CD4-positive, alpha-beta T cell treated with Interferon gamma for 1 hour (primary cell): ENCODE results near the gene CFAP97D2.
"Not testable (repeated sequence)": the region's sequence is repeated elsewhere in the genome, so short reads cannot be mapped to it uniquely, and the experiment has no call there.

Experiments used
- DNase-seq: peaks from one replicate; pipeline ENCODE4 v3.0.0-alpha.2; 2020

The CFAP97D2 gene

GRCh38 chr13:114143806-114144605, 35.1 kb upstream of the CFAP97D2 start:
- peak; percentile 60 for DNase-seq

DNA sequence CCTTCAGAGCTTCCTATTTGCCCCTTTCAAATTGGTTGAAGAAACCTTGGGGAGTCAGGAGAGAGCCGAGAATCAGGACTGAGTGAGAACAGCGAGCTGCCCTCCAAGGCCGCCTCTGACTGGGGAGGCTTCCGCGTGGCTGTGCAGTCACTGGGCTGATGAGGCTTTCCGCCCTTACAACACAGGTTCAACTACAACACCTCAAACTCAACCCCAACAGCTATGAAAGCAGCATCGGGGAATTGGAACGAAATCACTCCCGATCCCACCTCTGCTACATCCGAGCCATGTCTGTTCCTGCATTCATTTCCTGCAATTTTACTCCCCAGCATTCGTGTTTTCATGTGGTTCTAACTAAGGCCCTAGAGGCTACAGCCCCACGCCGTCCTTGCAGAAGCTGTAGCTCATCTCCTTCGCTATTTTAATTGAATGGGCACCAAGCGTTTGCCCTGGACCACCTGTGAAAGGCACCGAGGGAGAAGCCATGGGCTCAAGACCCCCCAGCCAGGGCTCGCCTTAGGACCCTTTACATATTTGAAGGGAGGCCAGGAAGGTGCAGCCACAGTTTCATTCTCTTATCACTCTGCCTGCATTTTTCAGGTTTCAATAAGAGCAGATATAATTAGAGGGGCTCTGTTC, 34.3 kb upstream of the CFAP97D2 start:
- no peak for DNase-seq

DNA sequence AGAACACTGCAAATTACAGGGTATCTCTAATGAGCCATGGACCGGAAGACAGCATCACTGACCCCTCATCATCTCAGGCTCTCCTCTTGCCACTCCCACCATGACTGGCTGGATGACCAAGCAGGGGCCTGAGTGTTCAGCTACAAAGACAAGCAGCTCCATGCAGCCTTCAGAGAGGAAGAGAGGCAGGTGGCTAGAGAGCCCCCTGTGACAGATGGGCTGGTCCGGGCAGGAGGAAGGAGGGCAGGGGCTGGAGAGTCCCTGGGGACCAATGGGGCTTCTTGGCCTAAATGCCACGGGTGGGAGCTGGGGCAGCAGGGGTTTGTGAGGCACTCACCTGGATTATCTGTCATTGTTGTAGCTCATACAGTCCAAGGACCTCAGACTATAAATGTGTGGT, 33.8 kb upstream of the CFAP97D2 start:
- no peak for DNase-seq

DNA sequence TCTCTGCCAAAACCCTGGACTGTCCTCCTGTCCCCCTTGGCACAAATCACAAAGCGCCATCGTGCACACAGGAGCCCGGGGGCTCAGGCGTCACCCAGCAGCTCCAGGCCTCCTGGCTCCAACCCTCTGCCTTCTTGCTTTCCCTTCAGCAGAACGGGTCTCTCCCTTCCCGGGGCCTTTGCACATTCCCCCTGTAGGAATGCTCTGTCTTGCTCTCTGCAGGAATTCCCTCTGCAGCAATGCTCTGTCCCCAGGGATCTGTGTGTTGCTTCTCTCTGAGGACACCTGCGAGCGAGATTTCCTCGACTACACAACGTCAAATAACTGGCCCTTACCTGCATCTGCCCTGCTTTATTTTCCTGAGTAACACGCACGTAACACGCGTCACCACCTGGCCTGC, 33.3 kb upstream of the CFAP97D2 start:
- no peak for DNase-seq

DNA sequence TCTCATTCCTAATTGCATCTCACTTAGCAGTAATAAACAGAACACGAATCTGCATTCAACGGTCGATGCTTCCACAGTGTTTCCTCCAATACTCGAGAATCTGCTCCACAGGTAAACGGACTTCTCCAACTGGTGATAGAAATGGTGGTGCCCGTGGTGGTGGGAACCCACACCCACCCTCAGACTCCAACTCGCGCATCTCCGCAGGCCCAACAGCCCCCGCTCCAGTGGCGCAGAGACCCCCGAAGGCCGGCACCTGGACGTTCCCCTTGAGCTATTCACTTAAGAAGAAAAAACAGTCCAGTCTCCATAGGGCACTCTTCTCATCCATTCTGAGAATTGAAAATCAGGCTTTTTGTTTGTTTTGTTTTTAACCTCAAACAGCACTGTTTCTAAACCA, 32.9 kb upstream of the CFAP97D2 start:
- DNase-seq, result no peak

- DNase-seq, result no peak
These were observed 32.4 kb upstream of the CFAP97D2 start for GRCh38 chr13:114146629-114147028.

- no peak for DNase-seq
These were observed 31.1 kb upstream of the CFAP97D2 start for GRCh38 chr13:114147803-114148520.

DNA sequence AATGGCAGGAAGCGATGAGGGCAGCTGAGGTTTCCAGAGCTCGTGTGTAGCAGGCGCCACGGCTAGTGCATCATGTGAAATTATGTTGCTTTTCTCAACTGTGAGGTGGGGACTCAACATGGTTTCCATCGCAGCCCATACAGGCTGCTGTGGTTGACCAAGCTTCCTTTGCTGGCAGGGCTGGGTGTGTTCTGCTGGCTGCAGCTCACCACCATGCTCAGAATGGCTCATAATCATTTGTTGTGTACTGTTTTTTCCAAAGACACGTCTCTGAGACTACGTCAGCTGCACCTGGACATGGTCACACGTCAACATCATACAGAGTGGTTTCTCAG, 30.6 kb upstream of the CFAP97D2 start:
- DNase-seq, result peak; percentile 91

DNA sequence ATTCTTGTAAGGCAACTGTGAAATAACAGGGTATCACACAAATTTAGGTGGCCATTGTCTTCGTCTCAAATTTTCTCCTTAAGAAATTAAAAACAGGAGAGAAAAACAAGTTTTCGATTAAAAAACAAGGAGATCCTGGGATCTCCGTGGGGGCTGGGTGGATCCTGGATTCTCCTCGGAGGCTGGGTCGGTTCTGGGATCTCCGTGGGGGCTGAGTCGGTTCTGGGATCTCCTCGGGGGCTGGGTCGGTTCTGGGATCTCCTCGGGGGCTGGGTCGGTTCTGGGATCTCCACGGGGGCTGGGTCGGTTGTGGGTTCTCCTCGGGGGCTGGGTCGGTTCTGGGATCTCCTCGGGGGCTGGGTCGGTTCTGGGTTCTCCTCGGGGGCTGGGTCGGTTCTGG, 30.2 kb upstream of the CFAP97D2 start:
- DNase-seq, result not testable (repeated sequence)

DNA sequence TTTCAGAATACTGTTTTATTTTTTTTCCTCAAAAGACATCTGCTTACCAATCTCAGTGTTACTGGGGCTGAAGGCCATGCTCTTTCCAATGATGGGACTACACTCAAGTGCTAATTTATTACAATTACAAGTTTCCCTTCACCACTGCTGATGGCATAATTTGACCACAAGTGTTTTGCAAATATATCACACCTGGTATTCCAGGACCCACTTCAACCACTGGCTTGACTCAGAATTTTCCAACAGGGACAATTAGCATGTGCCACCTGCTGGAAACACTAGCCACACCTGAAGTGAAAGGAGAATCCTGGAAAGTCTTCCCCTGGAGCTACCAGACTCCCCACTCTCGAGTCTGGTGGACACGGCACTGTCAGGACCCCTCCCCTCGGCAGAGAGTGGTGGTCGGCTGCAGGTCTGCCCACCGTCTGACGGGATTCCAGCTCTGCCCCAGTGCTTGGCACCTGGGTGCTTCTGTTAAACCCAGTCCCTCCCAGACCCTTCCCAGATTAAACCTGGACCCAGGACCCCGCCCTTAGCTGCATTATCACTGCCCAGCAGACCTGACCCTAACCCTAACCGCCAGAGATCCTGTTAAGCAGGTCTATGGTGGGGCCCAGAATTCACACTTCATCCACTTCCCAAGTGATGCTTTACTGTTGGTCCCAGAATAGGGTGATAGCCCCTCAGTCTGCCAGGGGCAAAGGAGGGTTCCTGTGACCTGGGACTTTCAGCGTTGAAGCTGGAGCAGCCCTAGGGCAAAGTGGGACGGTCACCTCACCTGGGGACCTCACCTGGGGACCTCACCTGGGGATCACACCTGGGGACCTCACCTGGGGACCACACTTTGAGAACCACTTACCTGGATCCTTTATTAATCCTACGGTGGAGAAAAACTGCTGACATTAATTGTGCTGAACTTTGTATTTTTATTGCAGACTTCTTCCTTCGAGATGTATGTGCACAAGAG, 29.0 kb upstream of the CFAP97D2 start:
- no peak for DNase-seq

DNA sequence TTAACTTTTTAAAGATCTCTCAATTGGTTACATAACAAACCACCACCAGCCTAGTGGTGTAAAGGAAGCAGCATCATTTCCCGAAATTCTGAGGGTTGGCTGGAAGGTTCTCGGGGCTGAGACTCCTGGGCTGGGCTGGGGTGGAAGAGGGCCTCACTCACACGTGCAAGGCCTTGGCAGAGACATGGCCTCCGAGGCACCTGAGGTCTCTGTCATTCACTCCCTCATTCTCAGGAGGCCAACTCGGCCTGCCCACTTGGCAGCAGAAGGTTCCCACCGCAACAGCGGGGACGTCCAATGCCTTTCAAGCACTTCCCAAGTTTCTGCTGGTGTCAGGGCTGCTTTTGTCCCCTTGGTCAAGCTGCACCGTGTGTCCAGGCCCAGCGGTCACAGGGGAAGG, 28.0 kb upstream of the CFAP97D2 start:
- DNase-seq, result peak; percentile 62

- DNase-seq, result peak; percentile 54
These were observed 27.3 kb upstream of the CFAP97D2 start for GRCh38 chr13:114151565-114152284.

DNA sequence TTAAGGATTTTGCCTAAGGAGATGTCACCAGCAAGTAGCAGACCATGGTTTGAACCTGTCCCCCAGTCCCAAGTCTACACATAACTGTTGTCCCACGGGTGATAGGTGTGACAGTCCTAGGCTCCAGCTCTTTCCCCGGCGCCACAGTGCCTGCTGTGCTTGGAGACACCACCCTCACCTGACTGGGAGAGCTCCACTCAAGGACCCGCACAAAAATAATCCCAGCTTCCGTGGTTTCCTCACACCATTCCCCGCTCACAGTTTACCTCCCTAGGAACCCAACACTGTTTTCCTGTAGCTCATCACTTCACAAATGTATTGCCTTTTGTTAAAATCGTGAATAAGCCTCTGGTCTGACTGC, 26.8 kb upstream of the CFAP97D2 start:
- DNase-seq, result no peak

DNA sequence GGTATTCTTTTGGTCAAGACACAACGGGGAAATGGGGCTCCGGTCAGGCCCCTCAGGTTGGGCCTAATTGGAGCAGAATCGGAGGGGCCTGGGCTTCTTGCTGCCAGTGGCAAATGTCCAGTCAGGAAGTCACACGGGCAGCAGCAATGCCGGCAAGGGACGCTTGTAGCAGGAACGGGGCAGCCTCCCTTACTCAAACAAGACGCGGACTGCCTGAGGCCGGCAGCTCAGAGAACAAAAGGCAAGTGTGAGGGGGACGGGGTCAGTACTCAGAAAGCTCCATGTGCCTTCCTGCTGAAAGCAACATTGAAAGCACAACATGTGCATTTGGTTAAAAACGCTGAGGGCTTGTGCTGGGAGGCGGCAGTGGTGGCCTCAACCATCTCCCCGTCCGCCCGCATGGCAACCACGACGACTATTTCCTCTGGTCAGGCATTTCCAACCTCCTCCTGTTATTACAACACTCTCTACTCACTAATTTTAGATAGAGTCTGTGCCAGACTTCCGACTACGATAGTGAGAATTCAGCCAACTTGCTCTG, 26.2 kb upstream of the CFAP97D2 start:
- no peak for DNase-seq

DNA sequence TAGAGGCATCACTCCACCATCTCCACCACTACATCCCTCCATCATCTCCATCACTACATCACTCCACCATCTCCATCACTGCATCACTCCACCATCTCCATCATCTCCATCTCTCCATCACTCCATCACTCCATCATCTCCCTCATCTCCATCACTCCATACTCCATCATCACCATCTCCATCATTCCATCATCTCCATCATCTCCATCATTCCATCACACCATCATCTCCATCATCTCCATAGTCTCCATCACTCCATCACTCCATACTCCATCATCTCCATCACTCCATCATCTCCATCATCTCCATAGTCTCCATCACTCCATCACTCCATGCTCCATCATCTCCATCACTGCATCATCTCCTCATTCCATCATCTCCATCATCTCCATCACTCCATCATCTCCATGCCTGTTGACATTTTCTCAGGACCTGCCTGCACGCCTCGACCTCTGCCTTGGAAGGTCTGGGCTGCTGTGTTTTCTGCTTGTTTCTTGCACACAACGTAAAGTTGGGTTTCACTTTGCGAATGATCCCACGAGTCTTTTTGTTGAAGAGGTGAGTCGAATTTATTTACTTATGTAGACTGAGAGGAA, 25.5 kb upstream of the CFAP97D2 start:
- no peak for DNase-seq

DNA sequence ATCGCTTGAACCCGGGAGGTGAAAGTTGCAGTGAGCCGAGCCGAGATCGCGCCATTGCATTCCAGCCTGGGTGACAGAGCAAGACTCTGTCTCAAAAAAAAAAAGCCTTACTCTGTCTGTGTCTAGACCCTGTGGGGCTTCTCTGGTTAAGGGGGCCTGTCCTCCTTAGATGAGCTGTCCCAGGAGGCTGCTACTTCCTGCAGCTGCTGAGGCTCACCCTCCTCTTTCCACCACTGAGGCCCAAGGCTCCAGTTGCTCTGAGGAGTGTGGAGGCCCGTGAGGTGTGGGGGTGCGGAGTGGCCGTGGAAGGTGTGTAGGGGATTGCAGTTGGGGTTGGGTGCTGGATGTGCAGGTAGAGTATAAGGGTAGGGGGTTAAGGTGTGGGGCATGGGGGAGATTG, 24.6 kb upstream of the CFAP97D2 start:
- DNase-seq, result no peak

- no peak for DNase-seq
These were observed 23.7 kb upstream of the CFAP97D2 start for GRCh38 chr13:114155320-114155719.

DNA sequence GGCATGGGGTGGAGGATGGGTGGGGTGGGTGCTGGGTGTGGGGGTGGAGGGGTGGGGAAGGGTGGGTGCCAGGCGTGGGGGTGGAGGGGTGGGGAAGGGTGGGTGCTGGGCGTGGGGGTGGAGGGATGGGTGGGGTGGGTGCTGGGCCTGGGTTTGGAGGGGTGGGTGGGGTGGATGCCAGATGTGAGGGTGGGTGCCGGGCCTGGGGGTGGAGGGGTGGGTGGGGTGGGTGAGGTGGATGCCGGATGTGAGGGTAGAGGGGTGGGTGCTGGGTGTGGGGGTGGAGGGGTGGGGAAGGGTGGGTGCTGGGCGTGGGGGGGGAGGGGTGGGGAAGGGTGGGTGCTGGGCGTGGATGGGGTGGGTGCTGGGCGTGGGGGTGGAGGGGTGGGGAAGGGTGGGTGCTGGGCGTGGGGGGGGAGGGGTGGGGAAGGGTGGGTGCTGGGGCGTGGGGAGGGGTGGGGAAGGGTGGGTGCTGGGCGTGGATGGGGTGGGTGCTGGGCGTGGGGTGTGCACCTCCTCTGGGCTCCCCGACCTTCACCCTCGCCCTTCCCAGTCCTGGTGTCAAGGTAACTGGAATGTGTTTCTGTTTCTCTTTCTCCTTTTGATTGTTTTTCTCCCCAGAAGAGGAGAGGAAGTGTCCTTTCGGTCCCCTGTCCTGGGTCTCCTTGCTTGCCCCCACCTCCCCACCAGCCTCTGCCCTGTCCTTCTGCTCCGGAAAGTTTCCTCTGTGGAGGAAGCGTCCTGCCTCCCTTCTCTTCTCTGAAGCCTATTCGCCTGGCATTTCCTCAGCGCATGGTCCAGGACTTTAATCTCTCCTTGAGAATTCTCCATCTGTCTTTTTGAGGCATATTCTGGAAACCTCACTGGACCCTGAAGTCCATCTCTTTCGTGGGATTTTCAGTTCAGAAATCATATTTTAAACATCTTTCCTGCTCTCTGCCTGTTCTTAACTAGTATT, 22.9 kb upstream of the CFAP97D2 start:
- DNase-seq, result no peak

DNA sequence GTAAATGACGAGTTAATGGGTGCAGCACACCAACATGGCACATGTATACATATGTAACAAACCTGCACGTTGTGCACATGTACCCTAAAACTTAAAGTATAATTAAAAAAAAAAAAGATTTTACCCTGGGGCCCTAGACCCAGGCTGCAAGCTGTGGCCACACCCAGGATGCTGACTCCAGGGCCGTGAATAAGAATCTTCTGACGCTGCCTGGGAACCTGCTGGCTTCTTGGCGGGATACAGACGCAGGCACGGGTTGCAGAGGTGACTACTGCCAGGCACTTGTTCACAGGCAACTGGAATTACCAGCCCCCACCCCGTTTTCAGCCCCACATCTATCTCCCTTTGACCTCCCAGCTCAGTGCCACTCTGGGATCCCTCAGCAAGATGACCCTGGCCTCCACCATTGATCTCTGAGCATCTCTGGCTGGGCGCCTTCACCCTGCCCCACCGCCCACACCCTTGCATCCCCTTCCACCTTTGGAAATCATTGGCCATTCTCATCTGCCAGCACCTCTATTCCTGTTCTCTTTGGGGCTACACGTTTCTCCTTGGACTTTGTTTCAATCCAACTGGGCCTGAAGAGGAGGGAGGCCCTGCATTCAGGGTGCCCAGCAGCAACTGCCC, 21.1 kb upstream of the CFAP97D2 start:
- no peak for DNase-seq
